GM12875 (cell line): ENCODE measurements around the gene SENP6.
"Not testable (repeated sequence)": the region's sequence is repeated elsewhere in the genome, so short reads cannot be mapped to it uniquely, and the experiment has no call there.

ENCODE experiments used
- H3K4me3 ChIP-seq: one replicate; pipeline ENCODE4 v1.5.1; 2011; ENCODE audit warnings: low read depth, low read length, control low read depth
- TF ChIP-seq, protein P1 (sequence below): IDR thresholded peaks from 2 replicates; pipeline ENCODE4 v1.5.1; 2011; ENCODE audit warnings: low read depth, mild to moderate bottlenecking, control low read depth, inconsistent platforms, low read length, moderate library complexity, borderline replicate concordance; ENCODE audit not compliant: insufficient read depth

SENP6 gene

DNA sequence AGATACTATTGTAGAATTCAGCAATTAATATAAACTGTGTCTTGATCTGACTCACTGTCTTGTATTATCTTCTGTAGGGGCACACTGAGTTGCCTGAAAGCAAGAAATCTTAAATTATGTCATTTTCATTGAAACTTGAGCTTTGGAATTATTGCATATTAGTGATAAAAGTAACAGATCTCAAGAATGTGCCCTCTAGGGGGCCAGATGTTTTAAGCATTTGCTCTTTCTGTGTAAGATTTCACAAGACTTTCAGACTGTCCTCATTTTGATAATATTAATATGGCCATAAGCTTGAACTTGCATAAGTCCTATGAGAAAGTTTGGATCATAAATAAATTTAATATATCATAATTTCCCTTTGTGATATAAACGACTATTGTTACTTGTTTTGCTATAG is 91.9 kb downstream of the SENP6 start:
- H3K4me3 ChIP-seq = no peak overlapping the region
- TF ChIP-seq, protein P1, sequence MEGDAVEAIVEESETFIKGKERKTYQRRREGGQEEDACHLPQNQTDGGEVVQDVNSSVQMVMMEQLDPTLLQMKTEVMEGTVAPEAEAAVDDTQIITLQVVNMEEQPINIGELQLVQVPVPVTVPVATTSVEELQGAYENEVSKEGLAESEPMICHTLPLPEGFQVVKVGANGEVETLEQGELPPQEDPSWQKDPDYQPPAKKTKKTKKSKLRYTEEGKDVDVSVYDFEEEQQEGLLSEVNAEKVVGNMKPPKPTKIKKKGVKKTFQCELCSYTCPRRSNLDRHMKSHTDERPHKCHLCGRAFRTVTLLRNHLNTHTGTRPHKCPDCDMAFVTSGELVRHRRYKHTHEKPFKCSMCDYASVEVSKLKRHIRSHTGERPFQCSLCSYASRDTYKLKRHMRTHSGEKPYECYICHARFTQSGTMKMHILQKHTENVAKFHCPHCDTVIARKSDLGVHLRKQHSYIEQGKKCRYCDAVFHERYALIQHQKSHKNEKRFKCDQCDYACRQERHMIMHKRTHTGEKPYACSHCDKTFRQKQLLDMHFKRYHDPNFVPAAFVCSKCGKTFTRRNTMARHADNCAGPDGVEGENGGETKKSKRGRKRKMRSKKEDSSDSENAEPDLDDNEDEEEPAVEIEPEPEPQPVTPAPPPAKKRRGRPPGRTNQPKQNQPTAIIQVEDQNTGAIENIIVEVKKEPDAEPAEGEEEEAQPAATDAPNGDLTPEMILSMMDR = no peak

DNA sequence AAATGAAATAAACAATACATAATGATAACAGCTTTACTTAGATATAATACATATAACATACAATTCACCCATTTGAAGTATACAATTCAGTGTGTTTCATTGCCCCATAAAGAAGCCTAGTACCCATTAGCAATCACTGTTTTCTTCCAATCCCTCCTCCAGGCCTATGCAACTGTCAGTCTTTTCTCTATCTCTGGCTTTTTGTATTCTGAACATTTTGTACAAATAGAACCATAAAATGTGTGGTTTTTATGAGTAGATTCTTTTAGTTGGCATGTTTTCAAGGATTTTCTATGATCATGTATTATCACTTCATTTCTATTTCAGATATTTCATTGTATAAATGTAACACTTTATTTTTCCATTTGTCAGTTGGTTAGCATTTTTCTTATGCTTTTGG is 92.7 kb downstream of the SENP6 start:
- no peak overlapping the region for H3K4me3 ChIP-seq
- TF ChIP-seq, protein P1 = no peak

DNA sequence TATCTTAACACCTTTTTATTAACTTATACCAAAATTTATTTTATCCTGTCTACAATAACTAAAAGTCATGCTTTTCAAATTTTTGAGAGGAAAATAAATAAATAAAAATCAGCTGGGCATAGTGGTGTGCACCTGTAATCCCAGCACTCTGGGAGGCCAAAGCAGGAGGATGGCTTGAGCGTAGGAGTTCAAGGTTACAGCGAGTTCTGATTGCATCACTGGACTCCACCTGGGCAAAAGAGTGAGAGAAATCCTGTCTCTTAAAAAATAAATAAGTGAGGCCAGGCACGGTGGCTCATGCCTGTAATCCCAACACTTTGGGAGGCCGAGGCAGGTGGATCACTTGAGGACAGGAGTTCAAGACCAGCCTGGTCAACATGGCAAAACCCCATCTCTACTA is 106.7 kb downstream of the SENP6 start:
- H3K4me3 ChIP-seq = not testable (repeated sequence)

DNA sequence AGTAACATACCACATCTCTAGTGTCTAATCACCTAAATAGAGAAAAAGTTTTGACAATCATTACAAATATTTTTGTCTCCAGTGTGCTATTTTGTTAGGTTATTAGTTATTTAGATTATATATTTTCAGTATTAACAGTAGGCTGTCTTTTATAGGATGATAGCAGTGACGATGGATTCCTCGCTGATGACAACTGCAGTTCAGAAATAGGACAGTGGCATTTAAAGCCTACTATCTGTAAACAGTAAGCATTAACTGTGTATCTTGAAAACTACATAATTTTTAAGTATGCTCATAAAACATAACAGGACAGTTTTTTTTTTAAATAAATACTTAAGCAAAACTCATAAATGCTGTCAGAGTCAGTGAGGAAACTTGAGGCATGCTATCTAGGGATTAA is 109.5 kb downstream of the SENP6 start:
- no peak overlapping the region for H3K4me3 ChIP-seq

DNA sequence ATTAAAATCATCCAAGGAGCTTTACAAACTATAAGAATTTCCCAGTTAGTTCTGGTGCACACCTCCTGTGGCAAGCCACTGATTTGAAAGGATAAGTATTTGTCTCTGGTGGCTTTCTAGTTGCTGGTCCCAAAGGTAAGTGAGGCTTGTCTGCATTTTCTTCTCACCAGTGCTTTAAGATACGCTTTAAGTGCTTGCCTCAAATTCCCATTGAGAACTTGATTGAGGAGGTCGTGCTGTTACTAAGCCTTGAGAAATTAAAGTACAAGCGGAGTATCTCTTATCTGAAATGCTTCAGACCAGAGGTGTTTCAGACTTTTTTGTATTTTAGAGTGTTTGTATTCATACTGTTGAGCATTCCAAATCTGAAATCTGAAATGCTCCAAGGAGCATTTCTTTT is 117.5 kb downstream of the SENP6 start:
- H3K4me3 ChIP-seq = no peak overlapping the region
- TF ChIP-seq, protein P1 = no peak

More for the DNA sequence above, 109.5 kb downstream of the SENP6 start:
- TF ChIP-seq, protein P1 = no peak

DNA sequence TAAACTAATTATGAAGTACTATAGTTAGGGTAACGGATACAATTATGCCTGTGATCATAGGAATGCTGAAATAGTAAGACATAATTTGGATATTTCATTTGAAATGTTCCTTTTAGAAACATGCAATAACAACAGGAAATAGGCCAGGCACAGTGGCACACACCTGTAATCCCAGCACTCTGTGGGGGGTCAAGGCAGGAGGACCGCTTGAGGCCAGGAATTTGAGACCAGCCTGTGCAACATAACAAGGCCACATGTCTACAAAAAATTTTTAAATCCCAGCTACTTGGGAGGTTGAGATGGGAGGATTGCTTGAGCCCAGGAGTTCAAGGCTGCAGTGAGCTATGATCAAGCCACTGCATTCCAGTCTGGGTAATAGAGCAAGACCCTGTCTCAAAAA is 121.7 kb downstream of the SENP6 start:
- H3K4me3 ChIP-seq = no peak overlapping the region
- TF ChIP-seq, protein P1 = no peak

DNA sequence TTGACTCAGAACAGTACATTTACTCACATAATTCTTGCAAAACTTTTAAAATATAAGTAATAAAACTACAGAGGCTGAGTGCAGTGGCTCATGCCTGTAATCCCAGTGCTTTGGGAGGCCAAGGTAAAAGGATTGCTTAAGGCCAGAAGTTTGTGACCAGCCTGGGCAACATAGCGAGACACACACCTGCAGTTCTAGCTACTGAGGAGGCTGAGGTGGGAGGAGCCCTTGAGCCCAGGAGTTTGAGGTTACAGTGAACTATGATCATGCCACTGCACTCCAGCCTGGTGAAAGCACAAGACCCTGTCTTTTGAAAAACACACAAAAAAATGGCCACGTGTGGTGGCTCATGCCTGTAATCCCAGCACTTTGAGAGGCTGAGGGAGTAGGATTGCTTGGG is 125.5 kb downstream of the SENP6 start:
- TF ChIP-seq, protein P1 = no peak
- H3K4me3 ChIP-seq = no peak overlapping the region

DNA sequence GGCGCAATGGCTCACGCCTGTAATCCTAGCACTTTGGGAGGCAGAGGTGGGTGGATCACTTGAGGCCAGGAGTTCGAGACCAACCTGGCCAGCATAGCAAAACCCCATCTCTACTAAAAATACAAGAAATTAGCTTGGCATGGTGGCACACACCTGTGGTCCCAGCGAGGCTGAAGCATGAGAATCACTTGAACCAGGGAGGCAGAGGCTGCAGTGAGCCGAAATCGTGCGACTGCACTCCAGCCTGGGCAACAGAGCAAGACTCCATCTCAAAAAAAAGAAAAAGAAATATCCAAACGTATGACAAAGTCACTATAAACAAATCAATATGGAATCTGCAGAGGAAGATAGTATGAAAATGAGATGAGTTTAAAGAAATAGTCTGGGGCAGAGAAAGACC is 129.3 kb downstream of the SENP6 start:
- not testable (repeated sequence) for H3K4me3 ChIP-seq
